Thyroid gland (tissue), 4 donors: ENCODE measurements around the gene RAPGEF6.

Source experiments
- POLR2A ChIP-seq, 2 donors: fragments of 450-650 bp; IDR thresholded peaks; one replicate each; pipeline ENCODE4 v1.6.1; 2017; ENCODE audit warnings: antibody characterized with exemption in 2 of 2, mild to moderate bottlenecking in 2 of 2, moderate library complexity in 1 of 2
- TF ChIP-seq, protein P1 (sequence below), 6 experiments: fragments of 200-600 bp in 3 of 6; fragments of 450-650 bp in 3 of 6; sonication (generic) in 3 of 6; IDR thresholded peaks; one replicate each; pipeline ENCODE4 v1.5.1; 2016 to 2019; ENCODE audit warnings: antibody characterized with exemption in 6 of 6, mild to moderate bottlenecking in 2 of 6, inconsistent platforms in 1 of 6, moderate library complexity in 1 of 6

- TF ChIP-seq, protein P1, sequence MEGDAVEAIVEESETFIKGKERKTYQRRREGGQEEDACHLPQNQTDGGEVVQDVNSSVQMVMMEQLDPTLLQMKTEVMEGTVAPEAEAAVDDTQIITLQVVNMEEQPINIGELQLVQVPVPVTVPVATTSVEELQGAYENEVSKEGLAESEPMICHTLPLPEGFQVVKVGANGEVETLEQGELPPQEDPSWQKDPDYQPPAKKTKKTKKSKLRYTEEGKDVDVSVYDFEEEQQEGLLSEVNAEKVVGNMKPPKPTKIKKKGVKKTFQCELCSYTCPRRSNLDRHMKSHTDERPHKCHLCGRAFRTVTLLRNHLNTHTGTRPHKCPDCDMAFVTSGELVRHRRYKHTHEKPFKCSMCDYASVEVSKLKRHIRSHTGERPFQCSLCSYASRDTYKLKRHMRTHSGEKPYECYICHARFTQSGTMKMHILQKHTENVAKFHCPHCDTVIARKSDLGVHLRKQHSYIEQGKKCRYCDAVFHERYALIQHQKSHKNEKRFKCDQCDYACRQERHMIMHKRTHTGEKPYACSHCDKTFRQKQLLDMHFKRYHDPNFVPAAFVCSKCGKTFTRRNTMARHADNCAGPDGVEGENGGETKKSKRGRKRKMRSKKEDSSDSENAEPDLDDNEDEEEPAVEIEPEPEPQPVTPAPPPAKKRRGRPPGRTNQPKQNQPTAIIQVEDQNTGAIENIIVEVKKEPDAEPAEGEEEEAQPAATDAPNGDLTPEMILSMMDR (IDR thresholded peaks at IDR 0.05): no peak
- TF ChIP-seq POLR2A (IDR thresholded peaks at IDR 0.05): no peak
Observed at GRCh38 chr5:131530706-131531331, 104.2 kb downstream of the RAPGEF6 start.
